Astrocyte (in vitro differentiated cells and primary cell): Measurements from ENCODE around the gene CLSTN3.

ENCODE experiments used
- CTCF ChIP-seq: IDR thresholded peaks from 2 replicates; pipeline ENCODE4 v1.5.1; 2011; ENCODE audit warnings: low read depth, mild to moderate bottlenecking, inconsistent platforms, low read length, moderate library complexity; ENCODE audit not compliant: insufficient read depth
- EZH2 ChIP-seq: IDR thresholded peaks from 2 replicates; pipeline ENCODE4 v1.6.1; 2012; ENCODE audit warnings: mild to moderate bottlenecking, low read length, inconsistent platforms; ENCODE audit not compliant: insufficient read depth

- TF ChIP-seq CTCF (no peak), EZH2 (no peak)
These were observed at the start of gene CLSTN3 for GRCh38 chr12:7129872-7130691.
